ENCODE measurements around the gene MCTP1.

DNA sequence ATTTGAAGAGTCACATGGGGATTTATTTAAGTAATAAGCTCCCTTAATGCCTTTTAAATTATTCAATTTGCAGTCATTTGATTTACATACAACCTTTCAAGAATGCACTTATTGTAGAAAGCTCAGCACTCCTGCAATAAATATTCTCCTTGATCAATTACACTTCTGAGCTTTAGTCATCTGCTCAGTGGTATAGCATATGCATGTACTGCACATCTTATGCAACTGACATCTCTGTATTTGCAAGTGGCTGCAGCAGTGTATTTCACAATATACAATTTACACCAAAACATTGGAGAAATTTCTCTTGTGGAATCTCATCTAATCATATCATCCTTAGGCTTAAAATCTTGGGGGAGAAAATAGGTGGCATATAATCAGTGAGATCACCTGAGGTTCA lies 340.7 kb downstream of the MCTP1 start:
- TF ChIP-seq CTCF (IDR thresholded peaks at IDR 0.05) = no peak
- TF ChIP-seq POLR2A (IDR thresholded peaks at IDR 0.05) = no peak

All from breast epithelium (tissue), 3 donors.